Measurements from ENCODE around the gene TANC1.

DNA sequence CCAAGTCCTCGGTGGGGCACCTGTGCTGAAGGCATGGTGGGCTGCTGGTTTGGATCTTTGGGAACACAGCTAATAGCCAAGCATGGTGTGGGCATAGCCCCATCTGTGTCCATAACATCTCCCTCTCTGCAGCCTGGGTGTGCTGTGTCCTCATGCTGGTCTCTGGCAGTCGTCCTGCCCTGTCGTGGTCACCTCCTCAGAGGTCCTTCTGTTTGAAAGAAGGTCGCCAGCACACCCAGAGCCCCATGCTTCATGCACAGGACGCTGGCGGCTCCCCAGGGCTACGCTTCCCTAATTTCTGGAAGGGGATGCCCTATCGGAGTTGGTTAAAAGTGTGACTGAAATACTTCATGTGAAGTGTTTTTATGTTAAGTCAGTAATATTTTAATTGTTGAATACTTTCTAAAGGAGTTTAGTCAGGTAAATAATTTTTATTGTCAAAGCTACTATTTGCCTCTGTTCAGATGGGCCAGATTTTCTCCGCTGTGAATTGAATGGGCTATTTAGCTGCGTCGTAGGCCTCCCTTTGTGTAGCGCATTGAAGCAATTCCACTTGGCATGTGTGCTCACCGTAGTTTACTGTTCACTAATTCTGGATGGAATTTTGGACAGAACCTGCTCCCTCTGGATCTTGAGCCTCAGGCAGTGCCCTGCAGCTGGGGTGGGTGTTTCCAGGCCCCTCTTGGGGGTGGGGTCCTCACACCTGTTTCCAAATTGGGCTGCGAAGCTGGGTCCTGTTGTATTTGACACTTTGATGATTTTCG is 236.1 kb downstream of the TANC1 start:
- TF ChIP-seq POLR2A (IDR thresholded peaks at IDR 0.05): no peak
- TF ChIP-seq, protein P1, sequence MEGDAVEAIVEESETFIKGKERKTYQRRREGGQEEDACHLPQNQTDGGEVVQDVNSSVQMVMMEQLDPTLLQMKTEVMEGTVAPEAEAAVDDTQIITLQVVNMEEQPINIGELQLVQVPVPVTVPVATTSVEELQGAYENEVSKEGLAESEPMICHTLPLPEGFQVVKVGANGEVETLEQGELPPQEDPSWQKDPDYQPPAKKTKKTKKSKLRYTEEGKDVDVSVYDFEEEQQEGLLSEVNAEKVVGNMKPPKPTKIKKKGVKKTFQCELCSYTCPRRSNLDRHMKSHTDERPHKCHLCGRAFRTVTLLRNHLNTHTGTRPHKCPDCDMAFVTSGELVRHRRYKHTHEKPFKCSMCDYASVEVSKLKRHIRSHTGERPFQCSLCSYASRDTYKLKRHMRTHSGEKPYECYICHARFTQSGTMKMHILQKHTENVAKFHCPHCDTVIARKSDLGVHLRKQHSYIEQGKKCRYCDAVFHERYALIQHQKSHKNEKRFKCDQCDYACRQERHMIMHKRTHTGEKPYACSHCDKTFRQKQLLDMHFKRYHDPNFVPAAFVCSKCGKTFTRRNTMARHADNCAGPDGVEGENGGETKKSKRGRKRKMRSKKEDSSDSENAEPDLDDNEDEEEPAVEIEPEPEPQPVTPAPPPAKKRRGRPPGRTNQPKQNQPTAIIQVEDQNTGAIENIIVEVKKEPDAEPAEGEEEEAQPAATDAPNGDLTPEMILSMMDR (IDR thresholded peaks at IDR 0.05): no peak
